Testis (tissue), 3 donors: ENCODE results near the gene NEURL1B. TPM values are rescaled to one million over a fixed set of nuclear protein-coding genes. Genes with fewer than 3 reads are reported as not detected.

ENCODE experiments used
- DNase-seq: peaks from one replicate; pipeline ENCODE4 v3.0.0-alpha.2; 2019
- H3K27ac ChIP-seq, 2 donors: fragments of 200-600 bp; sonication (generic); one replicate each; pipeline ENCODE4 v1.5.1; 2019
- H3K27me3 ChIP-seq: fragments of 200-600 bp; sonication (generic); one replicate; pipeline ENCODE4 v1.5.1; 2019
- H3K36me3 ChIP-seq: fragments of 200-600 bp; sonication (generic); one replicate; pipeline ENCODE4 v1.5.1; 2017; ENCODE audit warnings: low read depth; ENCODE audit errors: missing control alignments
- H3K4me1 ChIP-seq: fragments of 200-600 bp; sonication (generic); one replicate; pipeline ENCODE4 v1.5.1; 2019
- H3K4me3 ChIP-seq, 2 donors: fragments of 200-600 bp; sonication (generic); one replicate each; pipeline ENCODE4 v1.5.1; 2017 to 2019
- H3K9me3 ChIP-seq: fragments of 200-600 bp; sonication (generic); one replicate; pipeline ENCODE4 v1.5.1; 2017
- CTCF ChIP-seq, 3 experiments: fragments of 450-650 bp in 2 of 3; fragments of 200-600 bp in 1 of 3; sonication (generic) in 1 of 3; IDR thresholded peaks; one replicate each; pipeline ENCODE4 v1.5.1; 2016 to 2019; ENCODE audit warnings: antibody characterized with exemption in 3 of 3, mild to moderate bottlenecking in 2 of 3, moderate library complexity in 1 of 3
- POLR2A ChIP-seq: fragments of 450-650 bp; IDR thresholded peaks from one replicate; pipeline ENCODE4 v1.6.1; 2017; ENCODE audit warnings: antibody characterized with exemption, mild to moderate bottlenecking, moderate library complexity
- WGBS, 2 donors: methylation state at CpG; one replicate each; pipeline ENCODE4 v1.1.5; 2018; 5-methylcytosine and 5-hydroxymethylcytosine counted together
- intact Hi-C: fragments of 100-400 bp; cut with DNase I; formaldehyde crosslinking; loops from one replicate; pipeline ENCODE4 v1.15.1; 2023; ENCODE audit warnings: low total_unique reads
- microRNA-seq, 2 donors: library from miRNA; unstranded; fragments of <30 nt; microRNA quantifications; one replicate each; pipeline ENCODE4, GENCODE V29; 2016; ENCODE audit warnings: borderline number of aligned reads in 2 of 2, borderline replicate concordance in 1 of 2
- polyA plus RNA-seq: library from polyadenylated mRNA; stranded (reverse); fragments of 350-450 nt; fragmentation: Illumina TruSeq; extraction: RNeasy Lipid Tissue Mini Kit (QIAGEN cat#74804); gene quantifications from one replicate; pipeline ENCODE4 v1.2.3, GENCODE V29; 2014; ENCODE audit warnings: low read depth, low replicate concordance; ENCODE audit not compliant: insufficient read depth
- small RNA-seq, 2 donors: library from RNA; depleted of rRNA; stranded (forward); fragments of <200 nt; gene quantifications; one replicate each; pipeline ENCODE3, GENCODE V24; 2016
- total RNA-seq, 2 donors: library from RNA; depleted of rRNA; stranded (reverse); fragments of >200 nt; gene quantifications; one replicate each; pipeline ENCODE4 v1.2.3, GENCODE V29; 2016

Gene NEURL1B
- total and polyA plus RNA-seq, 3 donors from 2014 or later, result 15.8 to 18.1 (median 17.1) TPM

- DNase-seq, result no peak
- Histone ChIP-seq H3K27me3 (no peaks in the 10 kb centered on the region), H3K27ac (peak overlapping the region in 1 of 2 donors; percentile 24), H3K4me1 (peaks cover 5% of the 10 kb centered on the region), H3K9me3 (no peaks in the 10 kb centered on the region), H3K4me3 (no peak overlapping the region), H3K36me3 (no peaks in the 10 kb centered on the region)
- intact Hi-C loops, result no loop called here
- WGBS, 2 donors, result 78 to 84% methylated on average over 15 of the region's 15 CpGs
- TF ChIP-seq POLR2A (no peak), CTCF (IDR thresholded peaks at IDR 0.05) (no peak)
Measured at GRCh38 chr5:172740428-172741205, 99.6 kb downstream of the NEURL1B start.

Small RNA genes lying within 50 kb of the gene (microRNA-seq; reads per million reads assigned to microRNA genes)
- 0 to 0.70 reads per million in 2 donors for gene MIR5003

Small RNA genes lying within 50 kb of the gene (small RNA-seq; reads per million reads assigned to genes)
- gene AC027309.2, result 0 reads per million in 2 donors
- 0 reads per million in 2 donors for gene MIR5003

Other genes starting within 250 kb of the NEURL1B start
- gene SH3PXD2B, start 186.7 kb upstream of the NEURL1B start, total RNA-seq, result 10 to 100 TPM; 18.3 to 29.4 TPM
- gene SH3PXD2B, start 186.7 kb upstream of the NEURL1B start, polyA plus RNA-seq, result 20.2 TPM
- 100 to 1,000 TPM; 159 to 172 TPM for gene DUSP1, start 129.9 kb downstream of the NEURL1B start, total RNA-seq
- gene DUSP1, start 129.9 kb downstream of the NEURL1B start, polyA plus RNA-seq, result 86.2 TPM
- gene ERGIC1, start 193.0 kb downstream of the NEURL1B start, total RNA-seq, result 10 to 100 TPM; 89.8 to 100.0 TPM
- gene ERGIC1, start 193.0 kb downstream of the NEURL1B start, polyA plus RNA-seq, result 94.1 TPM